HG03064 (cell line): ENCODE data around the gene PTPRG.

ENCODE experiments used
- ATAC-seq: cut with Tn5 transposase; IDR thresholded peaks from one replicate; pipeline ENCODE4 v1.9.1; 2021; ENCODE audit warnings: low read depth; ENCODE audit not compliant: unreplicated experiment

Gene PTPRG

DNA sequence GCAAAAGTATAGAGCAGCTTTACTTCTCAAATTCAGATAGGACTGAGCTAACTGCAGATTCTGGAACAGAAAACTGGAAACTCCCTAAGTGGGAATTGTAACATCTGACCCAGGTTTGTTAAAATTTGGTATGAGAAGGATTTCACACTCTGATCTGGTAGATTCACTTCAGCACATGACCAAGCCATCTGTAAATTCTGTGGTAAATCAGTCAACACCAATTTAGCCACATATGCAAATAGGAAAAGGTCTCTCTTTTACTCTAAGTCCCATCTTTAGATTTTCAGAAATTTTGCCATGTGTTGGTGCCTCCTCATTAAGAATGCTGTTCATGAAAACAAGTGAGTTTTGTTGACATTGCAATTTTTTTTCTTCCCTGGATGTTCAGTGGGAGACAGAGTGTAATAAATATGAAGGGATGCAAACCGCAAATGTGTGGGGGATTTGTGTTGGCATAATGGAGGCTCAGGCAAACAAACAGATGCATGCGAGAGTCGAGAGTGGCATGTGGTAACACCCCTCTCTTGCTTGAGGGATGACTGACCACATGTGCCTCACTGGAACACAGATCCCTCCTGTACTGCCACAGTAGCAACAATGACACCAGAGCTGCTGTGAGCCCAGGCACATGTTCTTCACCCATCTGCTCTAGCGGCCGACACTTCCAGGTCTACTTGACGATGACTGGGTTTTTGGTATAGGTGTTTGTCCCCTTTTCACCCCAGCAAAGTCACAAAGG is 665.4 kb downstream of the PTPRG start:
- ATAC-seq: no peak

DNA sequence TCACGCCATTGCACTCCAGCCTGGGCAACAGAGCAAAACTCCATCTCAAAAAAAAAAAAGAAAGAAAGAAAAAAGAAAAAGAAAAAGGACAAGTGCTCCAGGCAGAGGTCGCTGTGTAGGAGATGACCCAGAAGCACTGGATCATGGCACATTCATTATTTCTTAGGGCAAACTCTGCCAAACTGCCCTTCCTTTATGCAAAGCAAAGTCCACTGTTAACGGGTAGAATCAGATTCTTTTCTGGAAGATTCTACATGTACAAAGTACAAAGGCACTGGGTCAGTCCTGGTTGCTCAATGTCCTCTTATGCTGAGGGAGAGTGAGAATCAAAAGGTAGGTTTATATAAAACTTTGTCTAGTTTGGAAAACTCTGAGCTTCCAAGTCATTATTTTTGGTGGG is 667.1 kb downstream of the PTPRG start:
- no peak for ATAC-seq

DNA sequence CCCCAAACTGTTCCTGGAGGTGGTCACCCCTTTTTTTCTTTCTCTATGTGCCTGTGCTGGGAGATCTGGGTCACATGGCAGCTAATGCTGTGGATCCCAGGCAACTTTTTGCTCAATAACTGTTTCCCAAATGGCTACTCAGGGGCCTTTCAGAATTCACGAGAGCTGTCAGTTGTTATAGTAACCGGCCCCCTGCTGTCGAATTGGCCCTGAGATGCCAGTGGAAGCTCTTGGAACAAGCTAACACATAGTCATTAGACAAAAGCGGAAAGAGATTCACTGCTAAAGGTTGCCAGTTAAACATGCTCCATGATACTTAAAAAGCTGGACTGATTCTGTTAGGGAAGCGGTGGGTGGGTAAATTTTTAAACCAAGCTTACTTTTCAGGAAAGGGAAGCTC is 667.8 kb downstream of the PTPRG start:
- ATAC-seq: no peak

DNA sequence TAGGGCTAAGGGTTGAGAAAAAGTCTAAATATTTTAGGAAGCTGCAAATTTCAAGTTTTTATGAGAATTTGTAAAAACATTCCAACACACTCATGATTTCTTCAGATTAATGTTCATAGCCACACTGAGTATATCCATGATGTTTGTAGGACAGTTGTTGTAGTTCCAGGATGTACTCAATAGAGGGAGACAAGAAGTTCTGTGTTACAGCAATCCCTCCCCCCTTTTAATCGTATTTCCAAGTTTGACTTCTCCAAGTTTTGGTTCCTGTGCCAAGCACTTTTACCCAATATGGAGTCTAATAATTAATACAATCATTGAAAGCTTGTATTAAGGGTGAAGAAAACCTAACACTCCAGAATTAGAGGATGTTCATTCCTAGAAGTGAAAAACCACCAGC is 668.5 kb downstream of the PTPRG start:
- no peak for ATAC-seq

DNA sequence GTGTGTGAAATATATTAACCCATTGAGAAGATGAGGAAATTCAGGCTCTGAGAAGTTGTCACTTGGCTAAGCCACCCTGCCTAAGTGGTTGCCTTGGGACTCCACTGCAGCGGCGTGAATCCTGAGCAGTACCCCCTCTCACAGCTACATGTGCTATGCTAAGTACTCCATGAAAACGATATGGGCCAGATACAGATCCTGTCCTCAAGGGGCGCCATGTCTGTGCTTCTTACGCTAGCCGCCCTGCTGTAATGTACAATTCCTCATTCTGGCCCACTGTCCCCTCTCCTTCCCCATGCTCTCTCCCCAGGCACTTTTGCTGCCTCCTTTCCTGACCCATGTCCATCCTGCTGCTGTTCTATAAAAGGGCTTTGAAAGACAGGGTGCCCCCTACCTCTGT is 671.7 kb downstream of the PTPRG start:
- no peak for ATAC-seq

DNA sequence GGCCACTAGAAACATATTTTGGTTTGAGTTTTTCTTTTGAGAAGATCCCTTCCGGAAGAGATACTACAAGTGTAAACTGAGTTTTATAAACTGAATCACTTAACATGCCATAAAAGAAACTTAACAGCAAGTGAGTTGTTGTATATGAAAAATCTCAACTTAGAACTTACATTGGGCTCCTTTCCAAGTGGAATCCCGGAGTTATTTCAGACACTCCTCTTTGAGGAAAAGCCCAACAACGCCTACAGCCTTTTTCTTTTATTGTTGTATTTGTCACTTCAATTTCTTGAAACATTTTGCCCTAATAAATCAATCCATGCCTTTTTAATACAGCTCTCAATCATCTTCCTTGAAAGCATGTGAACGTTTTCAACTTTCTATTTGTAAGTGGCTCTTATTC is 674.6 kb downstream of the PTPRG start:
- ATAC-seq: no peak

DNA sequence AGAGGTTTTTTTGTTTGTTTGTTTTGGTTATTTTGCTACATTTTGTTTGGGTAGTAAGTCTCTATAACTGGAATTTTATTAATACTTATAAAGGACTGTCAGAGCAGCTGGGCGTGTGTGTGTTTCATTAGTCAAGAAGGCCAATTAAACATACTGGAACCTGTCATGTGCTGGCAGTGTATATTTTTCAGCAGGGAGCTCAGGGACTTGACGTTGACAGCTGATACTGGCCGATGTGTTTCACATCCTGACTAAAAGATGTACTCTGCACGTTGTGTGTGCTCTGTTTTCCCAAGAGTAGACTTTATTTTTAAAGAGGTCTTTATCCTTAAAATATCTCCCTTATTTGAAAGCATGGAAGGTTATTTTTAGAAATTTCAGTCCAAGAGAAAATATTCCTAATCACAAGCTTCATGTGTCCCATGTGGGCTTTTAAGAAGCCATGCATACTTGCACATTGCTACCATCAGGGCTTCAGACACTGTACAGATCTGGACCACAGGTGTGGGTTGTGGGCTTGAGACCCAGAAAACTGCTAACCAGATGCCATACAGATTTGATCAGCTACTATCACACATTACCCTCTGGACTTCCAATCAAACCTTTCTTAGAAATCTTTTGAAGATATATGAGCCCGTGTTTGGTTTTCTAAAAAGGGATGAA is 676.0 kb downstream of the PTPRG start:
- no peak for ATAC-seq

DNA sequence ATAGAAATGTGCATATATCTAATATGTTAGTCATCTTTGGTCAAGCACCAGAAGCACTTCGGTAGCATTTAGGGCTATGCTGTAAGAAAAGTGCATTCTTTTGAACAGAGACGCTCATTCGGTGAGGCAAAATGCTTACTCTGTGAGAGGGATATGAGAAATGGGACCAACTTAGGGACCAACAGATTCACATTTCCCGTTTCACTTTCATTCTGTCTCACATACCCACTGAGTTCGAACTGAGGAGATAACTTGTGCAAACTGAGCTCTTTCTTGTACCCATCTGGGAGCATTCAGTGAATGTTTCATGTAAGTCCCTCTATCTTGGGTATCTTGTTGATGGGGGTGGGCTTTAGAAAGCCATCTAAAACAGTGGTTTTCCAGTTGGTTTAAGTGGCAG is 676.6 kb downstream of the PTPRG start:
- ATAC-seq: no peak

DNA sequence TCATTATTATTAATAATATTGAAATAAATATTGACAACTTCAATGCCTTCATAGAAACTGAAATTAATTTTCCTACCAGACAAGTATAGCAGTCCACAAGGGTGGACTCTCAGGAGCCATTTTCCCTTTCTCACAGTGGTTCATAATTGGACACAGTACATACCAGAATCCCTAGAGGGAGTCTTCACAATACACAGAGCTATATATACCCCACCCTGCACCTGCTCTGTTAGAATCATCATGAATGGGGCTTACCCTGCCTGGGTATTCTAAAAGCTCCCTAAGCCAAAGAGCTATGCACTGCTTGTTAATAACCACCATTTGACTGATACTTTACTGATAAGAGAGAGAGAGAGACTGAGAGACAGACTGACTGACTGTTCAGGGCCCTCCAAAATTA is 677.1 kb downstream of the PTPRG start:
- ATAC-seq: no peak

DNA sequence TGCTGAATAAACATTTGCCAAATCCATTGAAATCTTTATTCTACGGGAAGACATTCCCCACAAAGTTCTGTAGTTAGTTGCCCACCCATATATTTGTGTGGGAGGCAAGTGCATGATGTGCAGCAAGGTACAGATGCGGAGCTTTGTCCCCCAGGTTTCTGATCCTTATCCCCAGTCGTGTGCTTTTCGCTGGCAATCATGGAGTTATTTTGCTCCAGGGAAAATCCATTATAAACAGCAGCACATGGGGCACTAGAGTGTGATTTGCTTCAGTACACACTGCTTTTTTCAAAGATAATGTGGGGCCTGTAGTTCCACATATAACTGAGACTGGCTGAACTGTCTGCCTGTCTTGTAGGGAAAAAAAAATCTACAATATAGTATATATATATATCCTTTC is 679.9 kb downstream of the PTPRG start:
- ATAC-seq: no peak

DNA sequence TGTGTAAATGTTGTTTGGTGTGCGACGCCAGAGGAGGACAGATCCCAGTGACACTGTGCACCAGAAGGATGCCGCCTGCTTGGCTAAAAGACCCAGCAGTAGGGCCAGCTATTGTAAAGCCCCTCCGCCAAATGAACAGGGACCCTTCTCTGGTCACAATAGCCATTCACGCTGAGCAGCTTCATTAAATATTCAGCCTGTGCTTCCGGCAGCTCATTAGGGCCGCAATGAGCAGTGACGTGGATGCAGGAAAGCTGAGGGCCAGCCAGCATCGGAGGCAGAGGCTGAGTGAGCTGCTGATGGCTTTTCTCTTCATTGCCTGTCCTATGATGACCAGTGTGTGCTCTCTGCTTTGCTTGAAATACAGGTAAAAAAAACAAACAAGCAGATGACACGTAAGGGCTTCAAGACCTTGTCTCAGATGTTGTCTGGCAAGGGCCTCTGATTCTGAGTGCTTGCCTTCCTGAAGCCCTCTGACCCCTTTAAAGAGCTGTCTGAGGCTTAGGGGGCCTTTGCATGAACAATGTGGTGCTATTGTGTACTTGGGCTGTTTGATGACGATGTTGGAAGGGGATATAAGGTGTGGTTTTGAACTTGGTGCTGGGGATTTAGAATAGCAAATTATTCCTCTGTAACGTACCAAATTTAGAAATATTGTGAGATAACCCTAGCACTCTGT is 681.6 kb downstream of the PTPRG start:
- no peak for ATAC-seq

DNA sequence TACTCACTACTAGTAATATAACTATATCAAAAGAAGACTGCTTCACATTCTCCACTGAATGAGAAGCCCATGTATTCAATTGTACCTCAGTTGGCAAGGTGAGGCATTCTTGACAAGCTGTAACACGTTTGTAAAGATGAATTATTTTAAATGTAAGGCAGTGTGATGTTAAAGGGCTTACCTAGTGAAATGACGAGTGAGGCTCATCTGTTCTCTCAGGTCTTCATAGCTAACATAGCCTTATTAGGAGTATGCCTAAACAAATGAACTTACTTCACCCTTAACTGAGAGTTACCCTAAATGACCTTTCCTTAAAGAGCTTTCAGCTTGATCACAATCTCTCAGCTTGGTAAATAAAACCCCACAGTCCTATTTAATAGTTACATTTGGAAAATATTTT is 684.7 kb downstream of the PTPRG start:
- ATAC-seq: no peak

DNA sequence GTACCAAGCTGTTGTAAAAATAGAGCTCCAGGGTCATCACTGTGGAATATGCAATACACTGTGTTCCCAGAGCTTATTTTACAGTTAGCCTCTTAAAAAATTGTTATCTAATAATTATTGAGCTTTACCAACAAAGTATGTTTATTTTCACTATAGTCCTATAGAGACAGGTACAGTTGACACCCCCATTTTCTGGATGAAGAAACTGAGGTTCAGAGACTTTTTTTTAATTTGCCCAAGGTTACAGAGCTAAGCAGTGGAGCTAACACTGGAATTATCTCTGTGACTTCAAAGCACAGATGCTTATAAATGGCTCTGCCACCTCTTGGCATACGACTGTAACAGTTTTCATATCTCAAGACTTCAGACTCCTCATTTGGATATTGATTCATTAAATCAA is 685.6 kb downstream of the PTPRG start:
- no peak for ATAC-seq

DNA sequence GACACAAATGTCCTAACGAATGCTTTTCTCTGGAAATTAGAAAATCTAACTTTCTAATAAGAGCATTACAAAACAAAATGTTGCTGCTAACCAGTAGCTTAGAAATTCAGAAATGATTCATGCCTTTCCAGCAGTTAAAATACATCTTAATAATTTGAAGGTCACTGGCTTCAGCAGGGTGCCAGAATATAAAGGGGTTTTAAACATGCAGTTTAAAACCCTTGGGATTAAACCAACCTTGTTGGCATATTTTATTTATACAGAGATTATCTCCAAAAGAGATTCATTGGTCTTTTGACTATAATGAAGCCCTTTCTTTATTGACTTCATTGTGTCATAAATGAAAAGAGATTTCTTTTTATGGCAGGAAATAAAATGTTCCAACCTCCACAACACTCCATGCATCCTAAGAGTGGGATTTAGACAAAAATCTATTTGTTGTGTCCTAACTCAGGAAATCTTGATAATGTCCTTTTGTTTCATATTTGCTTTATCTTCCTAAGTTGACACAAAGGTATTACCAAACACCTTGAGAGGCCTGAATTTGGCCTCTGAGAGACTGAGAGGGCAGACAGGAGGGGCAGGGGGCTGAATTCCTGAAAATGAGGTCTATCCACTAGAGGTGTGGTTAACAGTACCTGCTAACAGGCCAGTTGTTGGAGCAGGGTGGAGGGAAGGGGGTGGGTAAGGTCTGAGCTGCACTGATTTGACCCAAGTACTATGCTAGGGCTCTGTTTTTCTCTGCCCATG is 687.5 kb downstream of the PTPRG start:
- no peak for ATAC-seq

DNA sequence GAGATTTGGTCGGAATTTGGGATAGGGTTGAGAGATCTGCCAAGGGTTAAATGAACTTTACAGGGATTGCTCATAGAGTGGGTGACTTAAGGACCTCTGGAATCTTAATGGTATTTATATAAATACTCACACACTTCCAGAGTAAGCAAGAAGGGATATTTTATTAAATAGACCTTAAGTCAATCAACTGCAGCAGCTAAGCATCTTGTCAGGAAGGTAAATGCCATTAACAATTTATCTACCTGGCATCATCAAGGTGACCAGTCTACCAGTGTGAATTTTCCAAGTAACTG is 688.1 kb downstream of the PTPRG start:
- no peak for ATAC-seq

DNA sequence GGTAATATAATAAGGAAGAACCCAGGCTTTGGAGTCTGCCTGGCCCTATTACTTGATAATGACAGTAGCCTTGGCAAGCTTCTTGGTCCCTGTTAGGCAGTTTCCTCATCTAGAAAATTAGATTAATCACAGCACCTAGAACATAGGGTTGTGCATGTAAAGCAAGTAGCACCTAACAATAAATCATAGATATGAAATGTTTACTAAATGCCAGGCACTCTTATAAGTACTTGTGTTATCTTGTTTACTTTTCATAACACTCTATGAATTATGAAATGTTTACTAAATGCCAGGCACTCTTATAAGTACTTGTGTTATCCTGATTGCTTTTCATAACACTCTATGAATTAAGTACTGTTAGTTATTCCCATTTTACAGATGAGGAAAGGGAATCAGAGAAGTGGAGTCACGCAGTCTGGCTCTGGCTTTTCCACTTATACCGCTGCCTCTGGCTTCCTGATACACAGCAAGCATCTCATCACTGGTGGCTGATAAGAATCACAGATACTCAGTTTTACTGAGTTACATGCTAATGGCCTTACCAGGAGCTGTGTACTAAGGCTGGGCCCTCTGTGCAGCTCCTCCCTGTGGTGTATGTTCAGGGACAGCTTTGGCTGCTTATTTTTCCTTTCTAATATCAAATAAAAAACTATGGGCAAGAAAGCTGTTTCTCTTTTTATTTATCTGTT is 688.6 kb downstream of the PTPRG start:
- ATAC-seq: no peak

DNA sequence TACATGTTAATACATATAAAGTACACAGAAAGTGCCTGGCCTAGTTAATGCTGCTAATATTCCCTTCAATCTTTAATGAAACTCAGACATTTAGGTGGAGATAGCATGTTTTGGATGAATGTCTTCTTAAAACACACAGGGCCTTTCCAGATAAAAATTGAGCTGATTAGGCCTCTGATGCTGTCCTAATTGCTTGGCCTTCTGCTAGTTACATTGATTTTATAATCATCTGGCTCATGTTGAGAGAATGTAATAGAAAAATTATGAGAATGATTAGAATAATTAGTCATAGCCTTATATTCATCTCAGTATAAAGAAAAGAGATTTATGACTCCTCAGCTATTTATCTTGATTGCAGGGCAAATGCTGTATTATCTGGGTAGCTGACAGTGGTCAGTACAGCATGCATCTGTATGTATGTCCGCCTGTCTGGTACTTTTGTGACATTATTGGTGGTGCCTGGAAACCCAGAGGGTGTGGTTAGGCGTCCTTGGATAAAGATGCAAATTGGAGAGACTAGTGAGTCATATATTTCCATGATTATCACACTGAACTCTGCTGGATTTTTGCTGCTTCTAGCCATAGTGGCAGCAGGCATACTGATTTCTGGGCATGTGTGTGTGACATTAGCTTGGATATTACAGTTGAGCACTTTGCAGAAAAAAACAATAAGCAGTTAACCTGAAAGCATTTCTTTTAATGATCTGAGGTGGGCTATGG is 691.2 kb downstream of the PTPRG start:
- no peak for ATAC-seq

DNA sequence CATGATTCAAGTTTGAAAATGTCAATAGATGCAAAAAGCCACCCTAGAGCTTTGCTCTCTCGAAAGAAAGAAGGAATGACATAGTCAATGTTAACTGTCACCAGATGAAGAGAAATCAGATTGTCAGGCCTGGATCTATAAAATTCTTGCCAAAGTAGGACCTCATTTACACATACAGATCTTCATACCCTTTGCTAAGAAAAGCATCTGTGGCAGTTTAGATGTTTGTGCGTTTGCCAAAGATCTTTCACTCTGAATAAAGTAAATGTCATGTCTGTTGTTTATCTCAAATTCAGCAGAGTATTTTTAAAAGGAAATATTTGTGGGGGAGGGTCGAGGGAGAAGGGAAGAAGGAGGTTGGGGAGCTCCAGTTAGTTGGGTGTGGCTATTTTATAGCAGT is 692.6 kb downstream of the PTPRG start:
- ATAC-seq: no peak

DNA sequence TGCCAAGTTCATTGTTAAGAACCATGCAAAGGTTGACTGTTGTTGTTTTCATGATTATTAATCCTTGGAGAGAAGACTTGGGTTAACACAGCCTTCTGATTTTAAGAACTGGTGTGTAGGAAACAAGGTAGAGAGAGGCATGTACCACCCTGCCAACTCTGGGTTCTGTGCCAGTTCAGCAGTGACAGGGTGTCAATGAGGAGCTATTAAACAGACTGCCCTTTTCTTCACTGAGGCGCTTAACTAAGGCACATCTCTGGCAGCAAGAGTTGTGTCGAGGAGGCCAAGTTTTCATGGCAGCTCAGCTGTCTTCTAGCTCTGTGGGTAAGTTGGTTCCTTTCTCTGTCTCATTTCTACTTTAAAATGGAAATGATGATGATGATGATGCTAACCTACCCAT is 694.4 kb downstream of the PTPRG start:
- ATAC-seq: no peak

DNA sequence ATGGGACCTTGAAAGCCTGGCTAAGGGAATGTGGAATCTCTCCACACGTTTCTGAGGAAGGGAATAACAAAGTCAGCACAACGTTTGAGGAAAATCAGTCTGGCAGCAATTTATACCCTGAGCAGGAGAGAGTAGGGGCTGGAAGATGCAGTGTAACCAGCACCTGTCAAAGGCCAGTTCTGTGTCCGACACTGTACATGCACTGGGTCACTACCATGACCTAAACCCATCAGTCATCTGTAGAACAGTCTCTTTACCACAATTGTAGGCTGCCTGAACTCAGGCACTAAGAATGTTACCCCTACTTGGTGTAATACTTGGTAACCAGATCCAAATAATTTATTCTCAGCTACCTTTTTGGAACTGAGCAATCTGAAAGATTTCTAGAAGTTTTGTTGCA is 698.6 kb downstream of the PTPRG start:
- ATAC-seq: no peak
